MM.1S (cell line): ENCODE data around the gene COL25A1.
A peak's percentile ranks its signal among the peaks of the same experiment; 100 is the strongest.

Experiments
- DNase-seq: peaks from one replicate; pipeline ENCODE4 v3.0.0-alpha.2; 2015
- H2AFZ ChIP-seq: fragments of 300-600 bp; sonication (generic); 2 replicates; pipeline ENCODE4 v1.6.0; 2016; ENCODE audit warnings: antibody characterized with exemption, low read length
- H3F3A ChIP-seq: fragments of 300-600 bp; sonication (generic); 2 replicates; pipeline ENCODE4 v1.6.1; 2016; ENCODE audit warnings: mild to moderate bottlenecking, antibody characterized with exemption, low read length, moderate library complexity, mixed read lengths; ENCODE audit not compliant: insufficient read depth
- H3K27ac ChIP-seq: fragments of 300-600 bp; sonication (generic); 2 replicates; pipeline ENCODE4 v1.5.1; 2016; ENCODE audit warnings: mild to moderate bottlenecking, low read length
- H3K27me3 ChIP-seq: fragments of 300-600 bp; sonication (generic); replicated peaks from 2 replicates; pipeline ENCODE4 v1.6.0; 2016; ENCODE audit warnings: low read length; ENCODE audit not compliant: insufficient read depth
- H3K36me3 ChIP-seq: fragments of 300-600 bp; sonication (generic); replicated peaks from 2 replicates; pipeline ENCODE4 v1.6.1; 2016; ENCODE audit warnings: mild to moderate bottlenecking, low read length, mixed read lengths; ENCODE audit not compliant: insufficient read depth
- H3K4me1 ChIP-seq: fragments of 300-600 bp; sonication (generic); 2 replicates; pipeline ENCODE4 v1.6.1; 2016; ENCODE audit warnings: low read length, mixed read lengths
- H3K4me2 ChIP-seq: fragments of 300-600 bp; sonication (generic); 2 replicates; pipeline ENCODE4 v1.6.0; 2016; ENCODE audit warnings: low read depth, low read length
- H3K4me3 ChIP-seq: fragments of 300-600 bp; sonication (generic); 2 replicates; pipeline ENCODE4 v1.5.1; 2016; ENCODE audit warnings: low read length, mixed read lengths
- H3K79me2 ChIP-seq: fragments of 300-600 bp; sonication (generic); 2 replicates; pipeline ENCODE4 v1.6.1; 2016; ENCODE audit warnings: mixed run types, low read length, mixed read lengths
- H3K9ac ChIP-seq: fragments of 300-600 bp; sonication (generic); 2 replicates; pipeline ENCODE4 v1.6.1; 2016; ENCODE audit warnings: low read length, mixed read lengths
- H3K9me2 ChIP-seq: fragments of 300-600 bp; sonication (generic); replicated peaks from 2 replicates; pipeline ENCODE4 v1.6.1; 2016; ENCODE audit warnings: mild to moderate bottlenecking, low read length, mixed read lengths; ENCODE audit not compliant: insufficient read depth
- H3K9me3 ChIP-seq: fragments of 300-600 bp; sonication (generic); replicated peaks from 2 replicates; pipeline ENCODE4 v1.6.1; 2016; ENCODE audit warnings: mild to moderate bottlenecking, low read length, mixed read lengths; ENCODE audit not compliant: insufficient read depth
- H4K20me1 ChIP-seq: fragments of 300-600 bp; sonication (generic); 2 replicates; pipeline ENCODE4 v1.6.1; 2016; ENCODE audit warnings: mild to moderate bottlenecking, low read length, moderate library complexity, mixed read lengths; ENCODE audit not compliant: insufficient read depth
- EZH2 ChIP-seq: fragments of 300-600 bp; sonication (generic); optimal IDR thresholded peaks from 2 replicates; pipeline ENCODE3; 2017; ENCODE audit warnings: low read depth, mild to moderate bottlenecking, antibody characterized with exemption, low read length, mixed read lengths
- EZH2phosphoT487 ChIP-seq: fragments of 300-600 bp; sonication (generic); IDR thresholded peaks from 2 replicates; pipeline ENCODE4 v1.6.1; 2018; ENCODE audit warnings: antibody characterized with exemption, low read length
- TF ChIP-seq, protein P1 (sequence below): fragments of 300-600 bp; sonication (generic); IDR thresholded peaks from 2 replicates; pipeline ENCODE4 v1.5.1; 2016; ENCODE audit warnings: antibody characterized with exemption, low read length, mixed read lengths

The COL25A1 gene

GRCh38 chr4:108851366-108851765 is 451.1 kb downstream of the COL25A1 start:
- Histone ChIP-seq H3K4me1 (peaks cover 52% of the 10 kb centered on the region), H3F3A (peaks cover 33% of the 10 kb centered on the region), H3K9me2 (no peaks in the 10 kb centered on the region; the same call in 1 of the 2 replicates), H3K27me3 (no peaks in the 10 kb centered on the region), H3K27ac (no peak overlapping the region), H4K20me1 (no peaks in the 10 kb centered on the region), H3K4me3 (no peak overlapping the region), H3K4me2 (no peak overlapping the region), H3K36me3 (no peaks in the 10 kb centered on the region), H3K79me2 (no peaks in the 10 kb centered on the region), H3K9me3 (no peaks in the 10 kb centered on the region), H2AFZ (no peak overlapping the region), H3K9ac (no peak overlapping the region)
- no peak for DNase-seq
- TF ChIP-seq EZH2 = no peak

DNA sequence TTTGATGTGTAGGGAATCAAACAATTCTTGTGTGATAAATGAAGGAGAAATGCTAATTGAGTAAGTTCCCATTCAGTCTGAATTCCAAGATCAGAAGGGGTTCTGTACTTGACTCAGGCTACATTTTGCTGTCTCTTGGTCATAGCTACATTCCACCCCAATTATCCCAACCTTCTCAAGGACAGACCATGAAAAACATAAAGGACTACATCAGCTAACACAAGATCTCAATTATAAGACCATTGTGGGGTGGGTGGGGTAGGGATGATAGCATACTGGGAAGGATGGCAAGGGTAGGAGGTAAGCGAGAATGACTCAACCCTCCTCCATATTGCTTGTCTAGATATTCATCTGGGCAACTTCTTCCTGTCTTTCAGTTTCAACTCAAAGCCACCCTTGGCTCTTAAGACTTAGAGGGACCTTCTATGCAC is 452.2 kb downstream of the COL25A1 start:
- Histone ChIP-seq H3K9me2 (no peaks in the 10 kb centered on the region), H3K36me3 (no peaks in the 10 kb centered on the region), H3K9me3 (no peaks in the 10 kb centered on the region), H3K27me3 (no peaks in the 10 kb centered on the region), H3K4me2 (peak overlapping the region; percentile 75), H2AFZ (no peak overlapping the region), H3F3A (peaks cover 33% of the 10 kb centered on the region), H3K27ac (peak overlapping the region; percentile 89), H3K9ac (peak overlapping the region; percentile 19; the same call in 1 of the 2 replicates), H3K4me3 (no peak overlapping the region; the same call in 1 of the 2 replicates), H4K20me1 (no peaks in the 10 kb centered on the region), H3K4me1 (peaks cover 52% of the 10 kb centered on the region), H3K79me2 (no peaks in the 10 kb centered on the region)
- DNase-seq = peak; percentile 71
- TF ChIP-seq EZH2phosphoT487 (no peak), EZH2 (no peak)
- TF ChIP-seq, protein P1, sequence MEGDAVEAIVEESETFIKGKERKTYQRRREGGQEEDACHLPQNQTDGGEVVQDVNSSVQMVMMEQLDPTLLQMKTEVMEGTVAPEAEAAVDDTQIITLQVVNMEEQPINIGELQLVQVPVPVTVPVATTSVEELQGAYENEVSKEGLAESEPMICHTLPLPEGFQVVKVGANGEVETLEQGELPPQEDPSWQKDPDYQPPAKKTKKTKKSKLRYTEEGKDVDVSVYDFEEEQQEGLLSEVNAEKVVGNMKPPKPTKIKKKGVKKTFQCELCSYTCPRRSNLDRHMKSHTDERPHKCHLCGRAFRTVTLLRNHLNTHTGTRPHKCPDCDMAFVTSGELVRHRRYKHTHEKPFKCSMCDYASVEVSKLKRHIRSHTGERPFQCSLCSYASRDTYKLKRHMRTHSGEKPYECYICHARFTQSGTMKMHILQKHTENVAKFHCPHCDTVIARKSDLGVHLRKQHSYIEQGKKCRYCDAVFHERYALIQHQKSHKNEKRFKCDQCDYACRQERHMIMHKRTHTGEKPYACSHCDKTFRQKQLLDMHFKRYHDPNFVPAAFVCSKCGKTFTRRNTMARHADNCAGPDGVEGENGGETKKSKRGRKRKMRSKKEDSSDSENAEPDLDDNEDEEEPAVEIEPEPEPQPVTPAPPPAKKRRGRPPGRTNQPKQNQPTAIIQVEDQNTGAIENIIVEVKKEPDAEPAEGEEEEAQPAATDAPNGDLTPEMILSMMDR = no peak

- no peak for TF ChIP-seq EZH2
- TF ChIP-seq, protein P1 = no peak
- TF ChIP-seq EZH2phosphoT487 = no peak
- peak overlapping the region; percentile 75 for H3K4me2 ChIP-seq
- H3K4me3 ChIP-seq = no peak overlapping the region
- H3K4me1 ChIP-seq = peaks cover 49% of the 10 kb centered on the region
- no peaks in the 10 kb centered on the region for H3K27me3 ChIP-seq
- no peak overlapping the region for H2AFZ ChIP-seq
- peak; percentile 98 for DNase-seq
- H3F3A ChIP-seq = peaks cover 33% of the 10 kb centered on the region
- H4K20me1 ChIP-seq = no peaks in the 10 kb centered on the region
- no peaks in the 10 kb centered on the region for H3K9me2 ChIP-seq
- H3K9me3 ChIP-seq = no peaks in the 10 kb centered on the region
- H3K79me2 ChIP-seq = no peaks in the 10 kb centered on the region
- H3K36me3 ChIP-seq = no peaks in the 10 kb centered on the region
- H3K9ac ChIP-seq = peak overlapping the region; percentile 19
- H3K27ac ChIP-seq = peak overlapping the region; percentile 89
Observed at GRCh38 chr4:108849611-108850168, 452.8 kb downstream of the COL25A1 start.

- Histone ChIP-seq H3K27me3 (no peaks in the 10 kb centered on the region), H3K9ac (no peak overlapping the region), H4K20me1 (no peaks in the 10 kb centered on the region), H3K9me2 (no peaks in the 10 kb centered on the region), H3K4me3 (no peak overlapping the region), H3F3A (peaks cover 26% of the 10 kb centered on the region), H3K36me3 (no peaks in the 10 kb centered on the region), H3K27ac (no peak overlapping the region), H3K4me2 (no peak overlapping the region), H3K79me2 (no peaks in the 10 kb centered on the region), H3K9me3 (no peaks in the 10 kb centered on the region), H2AFZ (no peak overlapping the region), H3K4me1 (peaks cover 30% of the 10 kb centered on the region)
- no peak for DNase-seq
- TF ChIP-seq EZH2 (no peak), EZH2phosphoT487 (no peak)
- TF ChIP-seq, protein P1 = no peak
Observed at GRCh38 chr4:108846568-108846967, 455.9 kb downstream of the COL25A1 start.
